ENCODE results near the gene THUMPD3. TPM values are rescaled to one million over a fixed set of nuclear protein-coding genes. Genes with fewer than 3 reads are reported as not detected.

Gene THUMPD3
- total and polyA plus RNA-seq, 9 of the 15 experiments (the other 6 are each of a cell fraction or from before 2014, with no cell fraction given): 58.3 to 132 (median 113) TPM

- TF ChIP-seq SAFB (IDR thresholded peaks at IDR 0.05; ENCODE audit: borderline replicate concordance, low read depth, low read length): no peak
- TF ChIP-seq JUND (IDR thresholded peaks at IDR 0.05; ENCODE audit: borderline replicate concordance, low read depth, low read length): no peak
- no peak for TF ChIP-seq JUND (tag; IDR thresholded peaks at IDR 0.05; ENCODE audit: borderline replicate concordance, low read depth, low read length)
- 0 out of 2 replicates have a peak, but pooled peaks have one; percentile 54 for TF ChIP-seq HMGXB4 (CRISPR knock-in tag; IDR thresholded peaks at IDR 0.05)
- TF ChIP-seq ZNF740 (CRISPR knock-in tag; IDR thresholded peaks at IDR 0.05): peak; percentile 63; the same call in 1 of the 2 replicates
- peak in 1 of 2 experiments; percentile 46; a peak in 1 of 4 replicates for TF ChIP-seq ZNF740 (tag; IDR thresholded peaks at IDR 0.05)
- TF ChIP-seq GATAD2A (IDR thresholded peaks at IDR 0.05): 0 out of 2 replicates have a peak, but pooled peaks have one; percentile 27
- no peak for TF ChIP-seq ZBTB11 (CRISPR knock-in tag; IDR thresholded peaks at IDR 0.05)
- 0 out of 2 replicates have a peak, but pooled peaks have one; percentile 44 for TF ChIP-seq ELF2 (CRISPR knock-in tag; IDR thresholded peaks at IDR 0.05)
- TF ChIP-seq FOSL1 (tag; conservative IDR thresholded peaks at IDR 0.05): no peak
- TF ChIP-seq DMBX1 (CRISPR knock-in tag; IDR thresholded peaks at IDR 0.05; ENCODE audit: borderline replicate concordance): 0 out of 2 replicates have a peak, but pooled peaks have one; percentile 54
- peak in 1 of 2 experiments; percentile 64; a peak in 1 of 4 replicates for TF ChIP-seq SIN3A (IDR thresholded peaks at IDR 0.05; ENCODE audit: borderline replicate concordance in 2 of 2, control insufficient read depth in 1 of 2, low read depth in 2 of 2, low read length in 2 of 2)
- no peak for TF ChIP-seq ZNF77 (CRISPR knock-in tag; IDR thresholded peaks at IDR 0.05)
- no peak for TF ChIP-seq KLF6 (CRISPR knock-in tag; IDR thresholded peaks at IDR 0.05; ENCODE audit: borderline replicate concordance)
- 0 out of 2 replicates have a peak, but pooled peaks have one; percentile 77 for TF ChIP-seq STAT6 (CRISPR knock-in tag; IDR thresholded peaks at IDR 0.05)
- TF ChIP-seq POLR2B (IDR thresholded peaks at IDR 0.05; ENCODE audit: low read depth, partially characterized antibody): peak; percentile 39
- TF ChIP-seq CBFA2T2 (conservative IDR thresholded peaks at IDR 0.05): no peak
Measured at GRCh38 chr3:9397906-9398699, 35.2 kb downstream of the THUMPD3 start (continued).
